Measurements from ENCODE around the gene MARCHF11. TPM values are rescaled to one million over a fixed set of nuclear protein-coding genes. Genes with fewer than 3 reads are reported as not detected.

Gene MARCHF11
- total and polyA plus RNA-seq, 2 of the 4 experiments (the other 2 are of a cell fraction), result not detected

DNA sequence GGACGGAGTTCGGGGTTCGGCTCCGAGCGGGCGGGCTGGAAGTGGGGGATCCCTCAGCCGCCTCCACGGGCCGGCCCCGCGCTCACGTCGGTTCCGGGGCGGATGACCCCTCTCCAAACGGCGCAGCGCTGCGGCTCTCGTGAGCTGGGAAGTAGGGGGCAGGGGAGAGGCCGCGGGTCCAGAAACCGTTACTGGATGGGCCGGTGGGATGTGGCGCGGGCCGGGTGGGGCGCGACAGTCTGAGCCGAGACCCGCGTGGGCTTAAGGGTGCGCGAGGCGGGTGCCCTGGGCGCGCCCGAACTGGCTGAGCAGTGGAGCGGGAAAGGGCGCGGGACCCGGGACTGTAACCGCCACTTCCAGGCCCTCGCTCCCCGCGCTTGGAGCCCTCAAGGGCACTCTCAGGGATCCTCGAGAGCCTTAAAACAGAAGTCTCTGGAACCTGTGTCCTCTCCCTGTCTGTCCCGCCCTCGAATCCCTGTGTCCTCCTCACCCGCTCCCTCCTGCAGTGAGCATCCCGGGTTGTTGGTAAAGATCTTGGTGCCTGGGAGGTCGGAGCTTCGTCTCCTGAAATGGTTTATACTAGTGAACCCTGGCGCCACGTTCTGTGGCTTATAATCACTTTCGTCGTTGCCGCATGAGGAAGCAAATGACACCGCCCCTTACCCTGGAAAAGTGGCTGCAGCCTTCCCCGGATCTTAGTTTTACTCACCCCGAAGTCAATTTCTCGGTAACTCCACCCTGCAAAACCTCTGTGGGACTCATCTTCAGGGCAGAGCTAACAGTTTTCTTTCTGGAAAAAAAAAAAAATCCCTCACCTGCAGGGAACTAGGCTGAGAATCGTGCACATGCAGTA lies 571 bp upstream of the MARCHF11 start:
- H3K9me1 ChIP-seq (ENCODE audit: insufficient read depth, low read length), result no peaks in the 10 kb centered on the region
- H3K9me3 ChIP-seq (ENCODE audit: control insufficient read depth, insufficient read depth, low read length), result no peaks in the 10 kb centered on the region
- H3K79me1 ChIP-seq (ENCODE audit: low read depth in 1 of 2, low read length in 2 of 2), result no peaks in the 10 kb centered on the region
- ATAC-seq (ENCODE audit: low read depth), result no peak
- H3K4me3 ChIP-seq (ENCODE audit: insufficient read depth, low read depth, low read length), result no peak overlapping the region
- no peak overlapping the region for H3K4ac ChIP-seq (ENCODE audit: low read depth, low read length)
- H4K8ac ChIP-seq (ENCODE audit: low read depth in 2 of 2, low read length in 2 of 2), result no peak overlapping the region
- no peak overlapping the region for H2AK5ac ChIP-seq (ENCODE audit: low read depth, low read length)
- no peak overlapping the region for H2BK20ac ChIP-seq (ENCODE audit: low read depth, low read length)
- H2AK9ac ChIP-seq (replicated peaks; ENCODE audit: low read depth, low read length, poor library complexity), result peak overlapping the region; percentile 26
- H2BK5ac ChIP-seq (ENCODE audit: low read depth, low read length, poor library complexity, severe bottlenecking), result no peak overlapping the region
- no peaks in the 10 kb centered on the region for H3K4me1 ChIP-seq (ENCODE audit: control insufficient read depth, insufficient read depth, low read length)
- no peak overlapping the region for H3K27ac ChIP-seq (ENCODE audit: insufficient read depth, low read length)
- H4K5ac ChIP-seq (ENCODE audit: low read depth, low read length), result no peak overlapping the region
- no peak overlapping the region for H3K18ac ChIP-seq (ENCODE audit: low read depth, low read length)
- BruUV-seq (replicated peaks), result no TSS peak
- H2BK120ac ChIP-seq (ENCODE audit: low read depth, low read length), result no peak overlapping the region
- no peak overlapping the region for H3K14ac ChIP-seq (replicated peaks; ENCODE audit: low read depth, low read length)
- no peak overlapping the region for H3K56ac ChIP-seq (ENCODE audit: extremely low read depth, insufficient read depth, low read length)
- H3K4me2 ChIP-seq (ENCODE audit: low read depth, low read length), result no peak overlapping the region
- H4K91ac ChIP-seq (ENCODE audit: insufficient read depth, low read depth, low read length), result no peak overlapping the region
- no peak overlapping the region for H2BK15ac ChIP-seq (ENCODE audit: low read depth, low read length)
- no peaks in the 10 kb centered on the region for H4K20me1 ChIP-seq (ENCODE audit: insufficient read depth, low read length)
- TF ChIP-seq ELK1 (IDR thresholded peaks at IDR 0.05; ENCODE audit: borderline replicate concordance, low read depth, low read length) (no peak), MXI1 (IDR thresholded peaks at IDR 0.05; ENCODE audit: borderline replicate concordance, low read depth, low read length) (no peak)
- H3K27me3 ChIP-seq (ENCODE audit: control insufficient read depth, insufficient read depth, low read length), result peaks cover 16% of the 10 kb centered on the region
- DNase-seq, result no peak
- H3K9ac ChIP-seq (ENCODE audit: low read depth, low read length), result no peak overlapping the region
- ChIA-PET POLR2A (ENCODE audit: unreplicated experiment) (no interaction called here), CTCF (no interaction called here)
- H3K36me3 ChIP-seq (ENCODE audit: control insufficient read depth, insufficient read depth, low read length), result no peaks in the 10 kb centered on the region
- intact Hi-C loops (cut with micrococcal nuclease), result no loop called here
- in situ Hi-C loops (cut with MboI; ENCODE audit: low sequenced_read_pairs), result no loop called here
- WGBS, 2 experiments (ENCODE audit: extremely low coverage in 2 of 2, insufficient read length in 1 of 2), result 5% methylated on average over 25 of the region's 63 CpGs; no CpG with 5 or more reads in 1 of the 2 experiments
- dilution Hi-C loops (cut with HindIII; ENCODE audit: low sequenced_read_pairs, unreplicated experiment), result no loop called here
- H3K23ac ChIP-seq (ENCODE audit: low read depth, low read length), result no peak overlapping the region
- no peak overlapping the region for H2AFZ ChIP-seq (replicated peaks; ENCODE audit: low read length, poor library complexity)
